Common myeloid progenitor, CD34-positive (primary cell): Measurements from ENCODE around the gene POU3F1.

Source experiments
- CTCF ChIA-PET: fragments of 350-600 bp; sonication (Branson Sonifier 250); formaldehyde crosslinking; loops from one replicate; lab custom pipeline; 2021; ENCODE audit warnings: antibody characterized with exemption; lab: Charles Lee
- POLR2A ChIA-PET: fragments of 350-600 bp; sonication (Branson Sonifier 250); formaldehyde crosslinking; loops from one replicate; lab custom pipeline; 2021; ENCODE audit warnings: antibody characterized with exemption; lab: Charles Lee
- DNase-seq, 3 donors: peaks; one replicate each; pipeline versions ENCODE4 v3.0.0 to v3.0.0-alpha.2; 2013
- H3K27ac ChIP-seq, 2 experiments: 1 replicate in 1 of 2; 2 replicates in 1 of 2; pipeline ENCODE4 v1.7.0; 2013; ENCODE audit warnings: inconsistent platforms in 2 of 2, low read length in 2 of 2, mild to moderate bottlenecking in 2 of 2, low read depth in 1 of 2, moderate library complexity in 1 of 2; ENCODE audit not compliant: severe bottlenecking in 2 of 2, insufficient read depth in 1 of 2, poor library complexity in 1 of 2
- H3K27me3 ChIP-seq, 5 experiments: replicated peaks in 2 of 5; 1 replicate in 3 of 5; 2 replicates in 2 of 5; pipeline versions ENCODE4 v1.6.1 to v1.7.0; 2013; ENCODE audit warnings: low read length in 4 of 5, mild to moderate bottlenecking in 2 of 5, moderate library complexity in 2 of 5, inconsistent platforms in 1 of 5; ENCODE audit not compliant: insufficient read depth in 5 of 5, control insufficient read depth in 4 of 5
- H3K36me3 ChIP-seq, 4 experiments: 1 replicate in 2 of 4; 2 replicates in 2 of 4; pipeline versions ENCODE4 v1.6.1 to v1.7.0; 2013; ENCODE audit warnings: low read length in 3 of 4, control low read depth in 1 of 4, mild to moderate bottlenecking in 1 of 4; ENCODE audit not compliant: control insufficient read depth in 4 of 4, insufficient read depth in 4 of 4
- H3K4me1 ChIP-seq, 4 experiments: 1 replicate in 3 of 4; 2 replicates in 1 of 4; pipeline versions ENCODE4 v1.6.1 to v1.7.1; 2013; ENCODE audit warnings: low read length in 3 of 4, mild to moderate bottlenecking in 3 of 4, control low read depth in 1 of 4, inconsistent platforms in 1 of 4, moderate library complexity in 1 of 4; ENCODE audit not compliant: control insufficient read depth in 4 of 4, insufficient read depth in 4 of 4; ENCODE audit errors: control extremely low read depth in 1 of 4
- H3K4me3 ChIP-seq, 7 experiments: 1 replicate in 4 of 7; 2 replicates in 3 of 7; pipeline versions ENCODE4 v1.5.1 to v1.7.0; 2013; ENCODE audit warnings: mild to moderate bottlenecking in 7 of 7, low read length in 6 of 7, moderate library complexity in 6 of 7, inconsistent platforms in 2 of 7, low read depth in 2 of 7, control low read depth in 1 of 7; ENCODE audit not compliant: insufficient read depth in 4 of 7, control insufficient read depth in 1 of 7; ENCODE audit errors: extremely low read depth in 1 of 7
- H3K9me3 ChIP-seq, 5 experiments: 1 replicate in 4 of 5; 2 replicates in 1 of 5; pipeline versions ENCODE4 v1.6.1 to v1.7.1; 2013; ENCODE audit warnings: low read length in 4 of 5, mild to moderate bottlenecking in 2 of 5, inconsistent platforms in 1 of 5, low read depth in 1 of 5, moderate library complexity in 1 of 5; ENCODE audit not compliant: control insufficient read depth in 4 of 5, insufficient read depth in 2 of 5; ENCODE audit errors: control extremely low read depth in 1 of 5
- WGBS: methylation state at CpG from one replicate; pipeline ENCODE4 v1.1.5; 2013; ENCODE audit not compliant: insufficient coverage; 5-methylcytosine and 5-hydroxymethylcytosine counted together

Gene POU3F1

GRCh38 chr1:38074302-38074677 lies 27.7 kb upstream of the POU3F1 start:
- Histone ChIP-seq H3K4me3 (no peak overlapping the region), H3K4me1 (no peaks in the 10 kb centered on the region), H3K27ac (no peak overlapping the region), H3K27me3 (peaks cover 0 to 14% (median 0%) of the 10 kb centered on the region in 5 experiments), H3K36me3 (no peaks in the 10 kb centered on the region), H3K9me3 (no peaks in the 10 kb centered on the region)
- CTCF ChIA-PET = no interaction called here
- DNase-seq = no peak
- POLR2A ChIA-PET = no interaction called here
- 93% methylated on average over 4 of the region's 4 CpGs for WGBS

- Histone ChIP-seq H3K4me3 (no peak overlapping the region), H3K27ac (no peak overlapping the region), H3K27me3 (peaks cover 0 to 14% (median 0%) of the 10 kb centered on the region in 5 experiments), H3K4me1 (peaks cover 0 to under 1% (median under 1%) of the 10 kb centered on the region in 4 experiments), H3K36me3 (no peaks in the 10 kb centered on the region), H3K9me3 (no peaks in the 10 kb centered on the region)
- CTCF ChIA-PET = interaction anchor here (1.6 kb wide), 1 partner anchor 13 kb away, joined by 6 read pairs; no protein-coding TSS in a partner anchor
- WGBS = 83% methylated on average over 7 of the region's 9 CpGs
- no peak for DNase-seq
- POLR2A ChIA-PET = no interaction called here
These were observed 27.1 kb upstream of the POU3F1 start for GRCh38 chr1:38073534-38074301.

GRCh38 chr1:38072858-38073257 lies 26.3 kb upstream of the POU3F1 start:
- no peak for DNase-seq
- POLR2A ChIA-PET = no interaction called here
- H3K4me3 ChIP-seq = no peak overlapping the region
- H3K27ac ChIP-seq = no peak overlapping the region
- WGBS = no CpG with 5 or more reads among the region's 2 CpGs
- no peaks in the 10 kb centered on the region for H3K9me3 ChIP-seq
- CTCF ChIA-PET = interaction anchor here (0.7 to 1.9 kb wide), 5 partner anchors 12 to 42 kb away, joined by 3 to 6 read pairs (median 5); no protein-coding TSS in a partner anchor
- peaks cover 0 to 9% (median 8%) of the 10 kb centered on the region in 4 experiments for H3K4me1 ChIP-seq
- peaks cover 0 to 14% (median 0%) of the 10 kb centered on the region in 5 experiments for H3K27me3 ChIP-seq
- no peaks in the 10 kb centered on the region for H3K36me3 ChIP-seq

- H3K4me3 ChIP-seq = no peak overlapping the region
- no peaks in the 10 kb centered on the region for H3K36me3 ChIP-seq
- no peaks in the 10 kb centered on the region for H3K9me3 ChIP-seq
- no peak overlapping the region for H3K27ac ChIP-seq
- peaks cover 0 to 10% (median 8%) of the 10 kb centered on the region in 4 experiments for H3K4me1 ChIP-seq
- DNase-seq = peak in 2 of 3 donors; percentile 40 to 43
- peaks cover 0 to 14% (median 0%) of the 10 kb centered on the region in 5 experiments for H3K27me3 ChIP-seq
- ChIA-PET CTCF (interaction anchor here (0.7 to 1.9 kb wide), 10 partner anchors 9 to 44 kb away, joined by 3 to 9 read pairs (median 4); no protein-coding TSS in a partner anchor), POLR2A (no interaction called here)
- 81% methylated on average over 9 of the region's 10 CpGs for WGBS
These were observed 25.0 kb upstream of the POU3F1 start for GRCh38 chr1:38071312-38072256.

- Histone ChIP-seq H3K9me3 (no peaks in the 10 kb centered on the region), H3K4me3 (no peak overlapping the region), H3K27ac (no peak overlapping the region), H3K36me3 (no peaks in the 10 kb centered on the region), H3K27me3 (peaks cover 0 to 11% (median 0%) of the 10 kb centered on the region in 5 experiments), H3K4me1 (peaks cover 0 to 10% (median 8%) of the 10 kb centered on the region in 4 experiments)
- 100% methylated on average over 3 of the region's 3 CpGs for WGBS
- POLR2A ChIA-PET = no interaction called here
- DNase-seq = no peak
- CTCF ChIA-PET = interaction anchor here (0.6 kb wide), 1 partner anchor 44 kb away, joined by 3 read pairs; no protein-coding TSS in a partner anchor
These were observed 22.4 kb upstream of the POU3F1 start for GRCh38 chr1:38068980-38069340.

GRCh38 chr1:38068220-38068979 lies 21.8 kb upstream of the POU3F1 start:
- Histone ChIP-seq H3K27me3 (peaks cover 0 to 13% (median 0%) of the 10 kb centered on the region in 5 experiments), H3K4me1 (peaks cover 0 to 10% (median 8%) of the 10 kb centered on the region in 4 experiments), H3K4me3 (peak overlapping the region in 1 of 7 experiments; percentile 45), H3K9me3 (no peaks in the 10 kb centered on the region), H3K27ac (no peak overlapping the region), H3K36me3 (no peaks in the 10 kb centered on the region)
- 30% methylated on average over 11 of the region's 14 CpGs for WGBS
- ChIA-PET POLR2A (interaction anchor here (0.6 kb wide), 1 partner anchor 279 kb away, joined by 3 read pairs; no protein-coding TSS in a partner anchor), CTCF (interaction anchor here (0.6 to 1.5 kb wide), 5 partner anchors 9 to 94 kb away, joined by 3 to 4 read pairs (median 3); no protein-coding TSS in a partner anchor)
- peak in 2 of 3 donors; percentile 38 to 49 for DNase-seq
